Inflammatory macrophage treated with lipopolysaccharide for 1 hour (primary cell): Measurements from ENCODE around the gene TMPRSS15.
A peak's percentile ranks its signal among the peaks of the same experiment; 100 is the strongest.
"Not testable (repeated sequence)": the region's sequence is repeated elsewhere in the genome, so short reads cannot be mapped to it uniquely, and the experiment has no call there.

Experiments used
- DNase-seq, 2 donors: peaks; one replicate each; pipeline ENCODE4 v3.0.0-alpha.2; 2020 to 2022

TMPRSS15 gene

DNA sequence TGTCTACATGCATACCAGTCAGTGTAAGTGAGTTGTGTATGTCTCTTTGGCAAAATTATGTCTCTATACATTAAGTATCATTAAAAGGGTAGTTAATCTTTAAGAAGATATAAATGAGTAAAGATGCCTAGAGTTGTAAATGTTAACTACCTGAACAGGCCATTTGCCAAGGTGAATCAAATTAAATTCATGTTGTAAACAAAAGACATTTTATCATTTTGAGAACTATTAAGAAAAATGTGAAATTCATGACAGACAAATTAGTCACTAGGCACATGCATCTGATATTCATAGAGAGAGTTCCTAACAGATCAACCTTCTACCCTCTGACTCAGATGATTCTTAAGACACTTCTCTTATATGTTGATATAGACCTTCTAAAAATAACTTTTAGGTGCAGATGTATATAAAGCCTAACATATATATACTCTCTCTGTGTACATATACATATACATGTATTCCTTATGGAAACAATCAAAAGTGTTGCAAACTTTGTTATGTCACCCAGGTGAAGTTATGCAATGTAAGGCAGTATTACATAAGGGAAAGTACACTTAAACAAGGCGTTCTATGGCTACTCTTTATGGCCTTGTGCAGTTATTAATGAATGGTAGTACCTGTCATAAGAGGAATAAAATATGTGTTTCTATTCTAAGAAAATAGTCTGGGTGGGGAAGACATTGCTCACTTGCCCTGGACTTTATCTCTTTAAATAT lies at the start of gene TMPRSS15:
TMPRSS15 (minus strand) TSS at position 51 of the 716 bp plus-strand sequence. CDS start 163 bp downstream, outside the sequence.
- no peak for DNase-seq

GRCh38 chr21:18451670-18452069 lies 48.1 kb upstream of the TMPRSS15 start:
- DNase-seq, result no peak

DNA sequence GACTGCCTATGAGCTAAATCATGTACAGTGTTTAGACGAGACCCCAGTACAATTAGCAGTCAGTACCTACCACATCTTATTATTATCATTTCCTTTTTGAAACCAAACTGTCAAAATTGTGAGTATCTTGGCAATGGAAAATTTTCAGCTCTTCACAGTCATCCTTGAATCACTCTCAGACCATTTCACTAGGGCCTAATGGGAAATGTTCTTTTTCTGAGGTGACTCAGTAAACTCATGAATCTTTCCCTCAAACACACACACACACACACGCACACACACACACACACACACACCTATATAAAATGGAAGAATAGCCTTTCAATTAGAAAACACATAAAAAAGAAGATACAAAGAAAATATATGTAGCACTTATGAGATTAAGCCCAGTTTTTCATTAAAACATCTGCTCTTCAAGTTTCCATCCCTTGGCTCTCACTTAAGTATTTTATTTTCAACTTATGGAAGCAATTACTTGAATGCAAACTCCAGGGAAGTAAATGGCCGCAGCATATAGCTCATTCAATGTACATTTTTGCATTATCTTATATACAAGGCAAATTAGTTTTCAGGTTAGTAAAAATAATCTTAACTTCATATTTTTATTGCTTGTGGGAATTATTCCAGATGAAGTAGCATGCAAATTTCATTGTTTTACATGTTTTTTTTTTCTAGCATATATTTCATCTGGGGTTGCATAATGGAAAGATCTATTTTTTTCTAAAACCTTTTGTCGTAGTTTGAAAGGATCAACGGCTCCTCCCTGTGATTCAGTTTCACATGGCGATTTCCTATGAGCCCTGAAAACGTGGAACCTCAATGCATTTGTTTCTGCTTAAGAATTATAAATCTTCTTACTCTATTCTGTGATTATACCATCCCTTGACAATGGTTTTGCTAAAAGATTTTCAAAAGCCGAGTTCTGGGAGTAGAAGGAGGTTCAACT lies 46.3 kb upstream of the TMPRSS15 start:
- DNase-seq, result no peak

DNA sequence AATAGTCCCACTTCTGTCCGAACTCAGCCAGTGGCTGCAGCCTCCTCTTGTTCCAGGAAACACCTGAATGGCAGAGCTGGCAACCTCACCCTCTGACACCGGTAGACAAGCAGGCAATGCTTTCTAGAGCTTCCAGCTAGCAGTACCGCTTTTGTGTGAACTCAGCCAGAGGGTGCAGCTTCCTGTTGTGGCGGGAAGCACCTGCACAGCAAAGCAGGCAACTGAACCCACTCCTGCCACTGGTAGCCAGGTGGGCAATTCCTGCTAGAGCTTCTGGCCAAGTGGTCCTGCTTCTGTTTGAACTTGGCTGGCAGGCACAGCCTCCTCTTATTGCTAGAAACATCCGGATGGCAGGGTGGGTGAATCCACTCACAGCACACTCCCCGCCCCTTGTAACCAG lies 40.1 kb upstream of the TMPRSS15 start:
- no peak for DNase-seq

- DNase-seq, result no peak
These were observed 39.5 kb upstream of the TMPRSS15 start for GRCh38 chr21:18443085-18443484.

GRCh38 chr21:18430341-18430740 lies 26.8 kb upstream of the TMPRSS15 start:
- no peak for DNase-seq

DNA sequence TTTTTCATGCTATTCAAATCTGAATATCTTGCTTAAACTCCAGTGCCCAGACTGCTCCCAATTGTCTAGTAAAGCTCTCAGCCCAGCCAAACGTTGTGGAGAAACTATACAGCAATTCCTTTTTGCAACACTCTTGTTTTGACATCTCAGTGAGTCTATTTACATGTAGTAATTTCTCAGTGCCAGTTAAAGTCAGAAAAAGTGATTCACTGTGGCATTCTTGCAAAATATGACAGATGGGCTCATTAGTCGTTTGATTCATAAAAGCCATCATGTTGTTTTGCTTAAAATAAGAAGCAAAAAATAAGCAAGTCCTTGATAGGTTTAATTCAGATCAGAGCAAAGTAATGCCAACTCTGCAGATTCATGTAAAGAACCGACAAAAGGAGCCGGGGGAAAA lies 20.7 kb upstream of the TMPRSS15 start:
- no peak for DNase-seq

DNA sequence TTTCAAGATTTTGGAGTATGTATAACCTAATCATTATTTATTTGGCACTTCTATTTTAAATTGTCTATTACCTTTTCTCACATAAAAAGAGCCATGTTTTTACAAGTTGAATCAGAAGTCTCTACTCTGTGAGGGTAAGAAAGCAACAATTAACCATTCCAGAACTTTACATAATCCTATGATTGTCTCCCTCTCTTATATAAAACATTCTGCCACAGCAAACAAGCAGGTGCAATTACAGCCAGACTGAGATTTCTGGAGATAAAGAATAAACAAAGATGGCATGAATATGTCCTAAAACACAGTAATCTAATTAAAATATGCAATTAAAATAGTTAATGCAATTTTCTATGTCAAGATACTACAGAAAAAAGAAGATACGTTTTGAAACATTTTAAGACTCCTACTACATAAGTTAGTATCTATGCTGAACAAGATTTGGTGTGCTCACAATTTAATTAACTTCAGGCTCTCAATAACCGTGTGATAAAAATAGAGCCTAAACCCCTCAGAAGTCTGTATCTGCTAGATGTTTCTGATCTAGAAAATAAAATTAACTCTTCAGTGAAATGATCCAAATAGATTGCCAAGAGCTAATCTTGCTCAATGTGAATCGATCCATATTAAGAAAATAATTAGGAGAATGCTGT lies 13.7 kb upstream of the TMPRSS15 start:
- no peak for DNase-seq

- no peak for DNase-seq
These were observed 8.0 kb upstream of the TMPRSS15 start for GRCh38 chr21:18411565-18411964.

DNA sequence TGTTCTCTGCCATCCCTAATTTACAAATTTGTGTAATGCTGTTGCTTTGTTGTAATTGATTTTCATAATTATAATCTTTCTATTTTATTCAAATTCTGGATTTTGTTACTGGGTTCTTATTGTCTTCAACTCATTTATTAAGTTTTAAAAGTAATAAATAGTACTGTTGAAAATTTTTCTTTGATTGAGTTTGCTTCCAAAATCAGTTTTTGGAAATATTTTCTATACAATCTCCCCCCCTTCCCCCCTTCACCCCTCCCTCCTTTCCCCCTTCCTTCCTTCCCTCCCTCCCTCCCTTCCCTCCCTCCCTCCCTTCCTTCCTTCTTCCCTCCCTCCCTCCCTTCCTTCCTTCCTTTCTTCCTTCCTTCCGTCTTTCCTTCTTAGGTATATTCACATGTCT lies 6.0 kb upstream of the TMPRSS15 start:
- no peak for DNase-seq

DNA sequence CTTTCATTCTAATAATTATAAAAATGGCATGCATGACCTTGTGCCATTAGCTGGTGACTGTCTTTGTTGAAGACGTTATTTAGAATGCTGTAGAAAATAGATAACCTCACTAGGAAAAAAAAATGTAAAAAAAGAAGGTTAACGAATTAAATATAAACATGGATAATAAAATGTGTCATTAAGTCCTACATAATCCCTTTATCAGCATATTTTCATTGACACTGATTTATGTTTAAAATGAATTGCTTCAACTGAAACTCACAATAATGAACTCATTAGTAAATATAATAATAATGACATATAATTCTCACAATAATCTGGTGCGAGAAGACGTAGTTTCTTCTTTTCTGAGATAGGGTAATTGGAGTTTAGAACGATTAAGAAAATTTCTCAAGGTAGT lies 4.7 kb downstream of the TMPRSS15 start:
- no peak for DNase-seq

- no peak for DNase-seq
These were observed 15.6 kb downstream of the TMPRSS15 start for GRCh38 chr21:18387994-18388393.

DNA sequence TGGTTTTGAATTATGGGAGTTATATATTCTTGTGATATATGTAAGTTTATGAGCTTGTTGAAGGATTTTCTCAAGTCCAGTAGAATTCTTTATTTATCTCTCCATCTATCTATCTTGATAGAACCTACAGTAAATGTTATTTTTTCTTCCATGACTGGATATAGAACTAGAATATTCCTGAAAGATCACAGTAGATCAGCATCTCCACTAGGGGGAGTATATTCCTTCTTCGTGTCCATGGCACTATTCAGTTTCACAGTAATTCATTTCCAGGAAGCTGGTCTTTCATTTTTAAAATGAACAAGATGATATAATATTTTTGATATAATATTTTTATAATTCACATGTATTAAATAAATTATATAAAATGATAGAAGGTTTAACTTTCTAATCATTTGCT lies 18.8 kb downstream of the TMPRSS15 start:
- DNase-seq, result peak; percentile 6 to 49

- not testable (repeated sequence) for DNase-seq
These were observed 20.5 kb downstream of the TMPRSS15 start for GRCh38 chr21:18382934-18383619.

- no peak for DNase-seq
These were observed 21.4 kb downstream of the TMPRSS15 start for GRCh38 chr21:18382141-18382540.

- DNase-seq, result no peak
These were observed 30.0 kb downstream of the TMPRSS15 start for GRCh38 chr21:18373606-18374005.

GRCh38 chr21:18370301-18370700 lies 33.3 kb downstream of the TMPRSS15 start:
- no peak for DNase-seq

DNA sequence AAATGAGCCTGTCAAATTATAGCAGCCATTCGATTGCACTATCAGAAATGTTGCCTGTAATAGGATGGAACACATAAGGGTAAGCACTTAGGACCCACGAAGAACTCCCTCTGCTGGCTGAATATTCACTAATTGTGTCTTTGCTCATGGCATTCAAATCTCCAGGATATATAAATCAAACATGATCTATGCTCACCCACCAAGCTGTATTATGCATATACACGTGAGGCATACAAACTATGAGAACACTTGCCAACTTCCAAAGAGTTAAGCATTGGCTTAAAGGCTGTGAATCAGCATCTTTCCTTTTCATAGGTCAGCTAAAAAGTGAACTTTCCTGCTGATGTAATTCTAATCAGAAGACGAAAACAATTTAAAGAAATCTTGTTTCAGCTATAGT lies 34.5 kb downstream of the TMPRSS15 start:
- no peak for DNase-seq

DNA sequence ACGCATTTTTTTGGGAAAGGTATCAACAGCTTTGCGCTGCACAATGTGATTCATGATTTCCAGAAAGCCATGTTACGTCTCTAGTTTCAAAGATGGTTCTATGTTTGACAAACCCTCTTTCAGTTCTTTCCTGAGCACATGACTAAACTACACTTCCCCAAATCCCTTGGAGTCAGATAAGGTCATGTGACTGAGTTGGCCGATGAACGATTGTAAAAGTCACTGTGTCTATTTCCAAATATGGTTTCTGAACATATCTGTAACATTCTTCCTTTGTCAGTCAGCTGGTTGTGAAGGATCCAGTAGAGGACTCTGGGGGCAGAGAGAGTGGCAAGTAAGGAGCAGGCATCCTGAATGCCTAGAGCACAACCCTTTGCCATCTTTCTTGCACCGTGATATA lies 35.4 kb downstream of the TMPRSS15 start:
- DNase-seq, result no peak

DNA sequence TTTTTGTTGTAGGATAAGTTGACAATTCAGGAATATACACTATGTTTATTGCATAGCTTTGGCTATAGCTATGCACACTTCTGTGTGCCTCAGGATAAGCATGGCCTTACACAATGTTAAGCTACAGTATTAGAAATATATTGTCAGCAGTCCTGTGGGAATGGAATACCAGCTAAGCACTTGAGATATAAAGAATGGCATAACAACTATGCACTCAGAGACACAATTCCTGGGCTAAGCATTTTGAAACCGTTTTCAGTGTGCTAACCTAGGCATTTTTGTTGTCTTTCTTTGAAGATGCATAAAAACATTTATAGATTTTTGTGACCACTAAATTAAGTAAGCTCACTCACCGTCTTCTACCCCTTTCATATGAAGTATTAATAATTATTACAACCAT lies 46.8 kb downstream of the TMPRSS15 start:
- DNase-seq, result no peak

DNA sequence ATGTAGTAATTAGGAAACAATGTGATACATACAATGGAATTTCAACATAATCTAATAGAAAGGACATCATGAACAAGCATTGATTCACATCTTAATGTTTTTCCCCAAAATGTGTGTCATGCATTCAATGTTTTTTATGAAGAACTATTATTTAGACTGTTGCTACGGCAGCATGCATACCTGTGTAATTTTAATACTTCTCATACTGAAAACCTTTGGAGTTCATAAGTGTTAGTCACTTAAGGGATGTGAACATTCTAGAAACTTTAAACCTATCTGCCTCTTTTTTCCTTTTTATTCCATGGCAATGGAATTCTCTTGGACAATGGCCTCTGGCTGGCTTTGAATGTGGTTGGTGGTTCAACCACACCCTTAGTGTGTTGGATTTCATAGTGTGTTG lies 48.6 kb downstream of the TMPRSS15 start:
- DNase-seq, result no peak

- DNase-seq, result no peak
These were observed 53.4 kb downstream of the TMPRSS15 start for GRCh38 chr21:18350216-18350615.

DNA sequence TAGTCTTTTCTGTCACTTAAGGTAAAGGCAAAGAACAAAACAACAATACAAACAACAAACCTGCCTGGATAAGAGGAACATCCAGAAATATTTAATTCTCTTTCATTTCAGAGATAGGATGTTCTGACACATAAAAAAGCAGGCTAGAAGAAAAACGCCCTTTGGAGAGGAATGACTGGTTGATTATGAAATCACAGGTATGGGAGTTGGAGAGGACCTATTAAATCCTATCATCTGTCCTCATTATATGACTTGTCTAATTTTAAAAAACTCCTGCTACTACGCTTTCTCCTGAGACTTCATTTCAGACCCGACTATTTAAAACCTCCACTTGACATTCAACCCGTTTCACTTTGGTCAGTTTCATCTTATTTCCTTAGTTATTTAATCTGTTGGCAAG lies 54.1 kb downstream of the TMPRSS15 start:
- no peak for DNase-seq
